Psoas muscle (tissue), 8 donors: Measurements from ENCODE around the gene SPAG9. TPM values are rescaled to one million over a fixed set of nuclear protein-coding genes. Genes with fewer than 3 reads are reported as not detected.
"Not testable (repeated sequence)": the region's sequence is repeated elsewhere in the genome, so short reads cannot be mapped to it uniquely, and the experiment has no call there.

Source experiments
- ATAC-seq, 4 donors: fragments of 200-7000 bp; cut with Tn5 transposase; one replicate each; pipeline ENCODE4 v1.9.1; 2020; ENCODE audit warnings: moderate library complexity in 3 of 4, mild to moderate bottlenecking in 2 of 4
- DNase-seq, 2 donors: peaks; one replicate each; pipeline ENCODE4 v3.0.0-alpha.2; 2020
- H3K27ac ChIP-seq: fragments of 200-600 bp; one replicate; pipeline ENCODE4 v1.8.0; 2022
- H3K27me3 ChIP-seq, 3 donors: fragments of 200-600 bp in 1 of 3; one replicate each; pipeline versions ENCODE4 v1.6.1 to v1.8.0; 2013 to 2022; ENCODE audit warnings: low read length in 2 of 3, mild to moderate bottlenecking in 2 of 3, moderate library complexity in 1 of 3; ENCODE audit not compliant: insufficient read depth in 3 of 3
- H3K36me3 ChIP-seq, 2 donors: fragments of 200-600 bp in 1 of 2; one replicate each; pipeline versions ENCODE4 v1.6.1 to v1.8.0; 2013 to 2022; ENCODE audit warnings: low read depth in 1 of 2, mild to moderate bottlenecking in 1 of 2, moderate library complexity in 1 of 2; ENCODE audit not compliant: insufficient read depth in 1 of 2
- H3K4me1 ChIP-seq: fragments of 200-600 bp; one replicate; pipeline ENCODE4 v1.8.0; 2022
- H3K4me3 ChIP-seq: fragments of 200-600 bp; one replicate; pipeline ENCODE4 v1.8.0; 2022; ENCODE audit warnings: mild to moderate bottlenecking
- H3K9me3 ChIP-seq: fragments of 200-600 bp; one replicate; pipeline ENCODE4 v1.8.0; 2022
- WGBS, 3 donors: extraction: QIAGEN DNeasy Blood & Tissue Kit; methylation state at CpG; one replicate each; pipeline versions ENCODE4 v1.1.6 to v1.1.7; 2013; 5-methylcytosine and 5-hydroxymethylcytosine counted together
- intact Hi-C, 2 donors: fragments of 100-400 bp; cut with DNase I; formaldehyde crosslinking; loops; one replicate each; pipeline versions ENCODE4 v1.11.0 to v1.14.2; 2022
- polyA plus RNA-seq, 3 donors: library from polyadenylated mRNA; stranded (reverse); fragments of 200-250 nt; gene quantifications; one replicate each; pipeline ENCODE4 v1.2.3, GENCODE V29; 2013
- total RNA-seq, 4 donors: library from RNA; stranded (reverse); fragmentation: NEBNext Ultra II Directional in 2 of 4; extraction: Animal tissue kit (Norgen Biotek cat#: 25700) in 2 of 4; gene quantifications; one replicate each; pipeline versions ENCODE4 v1.2.1 to v1.2.4, GENCODE V29; 2021 to 2023
- TF ChIP-seq, protein P1 (sequence below): fragments of 200-600 bp; IDR thresholded peaks from one replicate; pipeline ENCODE4 v1.8.0; 2022; ENCODE audit warnings: antibody characterized with exemption
- donor health status: healthy with polysubstance abuse.
- donor health status: DM: no; HTN: no; CAD: no; lungs with moderate emphysema.
- donor health status: Bipolar disorder and iron deficiency.
- donor health status: healthy.
- donor health status: DM: yes; HTN: yes; CAD: no.
- donor health status: DM: no; HTN: no; CAD: no.
- donor health status: DM: no; HTN: no; CAD: no.
- donor health status: DM: yes; HTN: yes; CAD: no.

The SPAG9 gene
- total and polyA plus RNA-seq, 7 donors, result 34.8 to 133 (median 92.1) TPM

DNA sequence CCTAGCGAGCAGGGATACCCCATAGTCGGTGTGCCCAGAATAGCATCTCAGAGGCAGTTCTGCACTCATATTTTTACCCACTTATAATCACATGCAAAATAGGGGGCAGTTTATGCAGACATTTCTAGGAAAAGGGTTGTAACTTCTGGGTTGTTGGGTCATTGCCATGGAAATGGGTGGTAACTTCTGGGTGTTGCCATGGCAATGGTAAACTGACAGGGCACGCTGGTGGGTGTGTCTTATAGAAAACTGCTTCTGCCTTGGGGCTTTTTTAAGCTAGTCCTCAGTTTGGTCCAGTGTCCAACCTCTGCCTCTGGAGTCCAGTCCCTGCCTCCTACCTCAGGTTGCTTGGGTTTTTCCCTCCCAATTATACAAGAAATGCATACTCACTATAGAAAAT, 7.4 kb upstream of the SPAG9 start:
- no peaks in the 10 kb centered on the region for H3K36me3 ChIP-seq
- H3K4me3 ChIP-seq, result no peak overlapping the region
- TF ChIP-seq, protein P1, sequence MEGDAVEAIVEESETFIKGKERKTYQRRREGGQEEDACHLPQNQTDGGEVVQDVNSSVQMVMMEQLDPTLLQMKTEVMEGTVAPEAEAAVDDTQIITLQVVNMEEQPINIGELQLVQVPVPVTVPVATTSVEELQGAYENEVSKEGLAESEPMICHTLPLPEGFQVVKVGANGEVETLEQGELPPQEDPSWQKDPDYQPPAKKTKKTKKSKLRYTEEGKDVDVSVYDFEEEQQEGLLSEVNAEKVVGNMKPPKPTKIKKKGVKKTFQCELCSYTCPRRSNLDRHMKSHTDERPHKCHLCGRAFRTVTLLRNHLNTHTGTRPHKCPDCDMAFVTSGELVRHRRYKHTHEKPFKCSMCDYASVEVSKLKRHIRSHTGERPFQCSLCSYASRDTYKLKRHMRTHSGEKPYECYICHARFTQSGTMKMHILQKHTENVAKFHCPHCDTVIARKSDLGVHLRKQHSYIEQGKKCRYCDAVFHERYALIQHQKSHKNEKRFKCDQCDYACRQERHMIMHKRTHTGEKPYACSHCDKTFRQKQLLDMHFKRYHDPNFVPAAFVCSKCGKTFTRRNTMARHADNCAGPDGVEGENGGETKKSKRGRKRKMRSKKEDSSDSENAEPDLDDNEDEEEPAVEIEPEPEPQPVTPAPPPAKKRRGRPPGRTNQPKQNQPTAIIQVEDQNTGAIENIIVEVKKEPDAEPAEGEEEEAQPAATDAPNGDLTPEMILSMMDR, result no peak
- DNase-seq (no peak), ATAC-seq (no peak)
- 55 to 70% (median 63%) methylated on average over 3 of the region's 3 CpGs for WGBS, 3 donors
- H3K4me1 ChIP-seq, result peaks cover 6% of the 10 kb centered on the region
- intact Hi-C loops, result no loop called here
- H3K27me3 ChIP-seq, result no peaks in the 10 kb centered on the region
- no peaks in the 10 kb centered on the region for H3K9me3 ChIP-seq
- H3K27ac ChIP-seq, result no peak overlapping the region

DNA sequence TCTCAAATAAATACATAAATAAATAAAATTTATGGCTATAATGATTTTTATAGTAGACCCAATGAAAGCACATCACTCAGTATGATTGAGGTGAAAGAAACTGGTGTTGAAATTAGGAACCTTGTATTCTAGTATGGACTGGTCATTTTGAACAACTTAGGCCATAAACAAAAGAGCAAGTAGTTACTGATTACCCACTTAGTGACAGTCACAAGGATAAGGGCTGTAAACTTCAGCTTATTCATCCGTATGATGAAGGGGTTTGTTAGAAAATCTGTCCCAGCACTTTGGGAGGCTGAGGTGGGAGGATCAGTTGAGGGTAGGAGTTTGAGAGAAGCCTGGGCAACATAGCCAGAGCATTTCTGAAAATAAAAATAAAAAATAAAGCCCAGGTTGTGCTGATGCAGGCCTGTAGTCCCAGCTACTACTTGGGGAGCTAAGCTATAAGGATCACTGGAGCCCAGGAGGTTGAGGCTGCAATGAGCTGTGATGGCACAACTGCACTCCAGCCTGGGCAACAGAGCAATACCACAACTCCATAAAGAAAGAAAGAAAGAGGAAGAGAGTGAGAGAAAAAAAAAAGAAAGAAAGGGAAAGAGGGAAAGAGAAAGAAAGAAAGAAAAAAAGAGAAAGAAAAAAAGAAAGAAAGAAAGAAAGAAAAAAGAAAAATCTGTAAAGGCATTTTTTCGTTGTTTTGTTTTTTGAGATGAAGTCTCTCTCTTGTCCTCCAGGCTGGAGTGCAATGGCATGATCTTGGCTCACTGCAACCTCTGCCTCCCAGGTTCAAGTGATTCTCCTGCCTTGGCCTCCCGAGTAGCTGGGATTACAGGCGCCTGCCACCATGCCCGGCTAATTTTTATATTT, 4.2 kb upstream of the SPAG9 start:
- ATAC-seq (no peak), DNase-seq (no peak)
- no peaks in the 10 kb centered on the region for H3K36me3 ChIP-seq
- intact Hi-C loops, result no loop called here
- H3K4me3 ChIP-seq, result no peak overlapping the region
- TF ChIP-seq, protein P1, result no peak
- no peak overlapping the region for H3K27ac ChIP-seq
- H3K9me3 ChIP-seq, result no peaks in the 10 kb centered on the region
- 78 to 87% (median 82%) methylated on average over 5 of the region's 5 CpGs for WGBS, 3 donors
- H3K27me3 ChIP-seq, result no peaks in the 10 kb centered on the region
- peaks cover 4% of the 10 kb centered on the region for H3K4me1 ChIP-seq

- WGBS, 3 donors, result 88 to 97% (median 90%) methylated on average over 10 of the region's 10 CpGs
- H3K4me1 ChIP-seq, result peaks cover 20% of the 10 kb centered on the region
- not testable (repeated sequence) for ATAC-seq
Observed at GRCh38 chr17:51122473-51123115, 1.9 kb upstream of the SPAG9 start.

GRCh38 chr17:51121620-51122472, 1.2 kb upstream of the SPAG9 start:
- DNase-seq, result peak; percentile 92 to 96
- H3K27ac ChIP-seq, result peak overlapping the region; percentile 99
- peaks cover 27% of the 10 kb centered on the region for H3K4me1 ChIP-seq
- no peaks in the 10 kb centered on the region for H3K27me3 ChIP-seq
- H3K36me3 ChIP-seq, result no peaks in the 10 kb centered on the region
- 20 to 21% (median 20%) methylated on average over 23 of the region's 23 CpGs for WGBS, 3 donors
- no peaks in the 10 kb centered on the region for H3K9me3 ChIP-seq
- ATAC-seq, result peak; percentile 85 to 92 (median 88)
- TF ChIP-seq, protein P1, result no peak
- intact Hi-C loops, result loop anchor here (1.0 to 2.0 kb wide), 3 partner anchors 31 to 43 kb away; partner anchors contain the start of gene NME1 (in 2 of the 2)
- H3K4me3 ChIP-seq, result peak overlapping the region; percentile 77

More at GRCh38 chr17:51122473-51123115, 1.9 kb upstream of the SPAG9 start:
- DNase-seq, intact Hi-C loops, H3K36me3 ChIP-seq, H3K9me3 ChIP-seq, H3K27me3 ChIP-seq: not testable (repeated sequence)
- peak overlapping the region; percentile 77 for H3K4me3 ChIP-seq
- peak overlapping the region; percentile 99 for H3K27ac ChIP-seq
